DND-41 (cell line): ENCODE data around the gene SLC6A1.

Experiments
- EZH2 ChIP-seq: IDR thresholded peaks from 3 replicates; pipeline ENCODE4 v1.6.1; 2012; ENCODE audit warnings: borderline replicate concordance, low read depth, mild to moderate bottlenecking, moderate library complexity, low read length, inconsistent platforms; ENCODE audit not compliant: severe bottlenecking
- TF ChIP-seq, protein P1 (sequence below): IDR thresholded peaks from 2 replicates; pipeline ENCODE4 v1.5.1; 2012; ENCODE audit warnings: borderline replicate concordance, low read length, moderate library complexity, mild to moderate bottlenecking; ENCODE audit not compliant: poor library complexity, severe bottlenecking; ENCODE audit errors: extremely low read depth

DNA sequence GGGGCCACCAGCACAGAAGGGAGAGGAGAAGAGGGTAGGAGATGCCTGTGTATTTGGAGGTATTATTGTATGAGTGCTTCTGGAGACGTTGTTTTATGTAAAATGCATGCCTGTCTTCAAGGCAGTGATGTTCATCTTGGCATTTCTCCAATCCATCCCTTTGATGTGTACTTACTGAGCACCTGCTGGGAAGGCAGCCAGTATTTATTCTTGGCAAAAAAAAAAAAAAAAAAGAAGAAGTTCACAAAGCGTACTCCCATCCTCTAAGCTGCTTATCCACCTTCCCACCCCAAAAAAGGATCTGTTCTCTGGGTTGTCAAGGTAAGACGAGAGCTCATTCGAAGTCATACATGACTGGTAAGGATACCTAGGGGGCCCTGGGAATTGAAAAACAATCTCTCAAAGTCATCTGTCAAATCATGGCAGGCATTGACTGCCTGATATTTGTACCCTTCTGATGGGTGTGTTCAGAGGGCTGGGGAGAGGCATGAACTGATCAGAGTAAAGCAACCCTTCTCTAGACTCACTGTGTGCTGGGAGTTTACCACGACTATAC lies 30.0 kb upstream of the SLC6A1 start:
- TF ChIP-seq, protein P1, sequence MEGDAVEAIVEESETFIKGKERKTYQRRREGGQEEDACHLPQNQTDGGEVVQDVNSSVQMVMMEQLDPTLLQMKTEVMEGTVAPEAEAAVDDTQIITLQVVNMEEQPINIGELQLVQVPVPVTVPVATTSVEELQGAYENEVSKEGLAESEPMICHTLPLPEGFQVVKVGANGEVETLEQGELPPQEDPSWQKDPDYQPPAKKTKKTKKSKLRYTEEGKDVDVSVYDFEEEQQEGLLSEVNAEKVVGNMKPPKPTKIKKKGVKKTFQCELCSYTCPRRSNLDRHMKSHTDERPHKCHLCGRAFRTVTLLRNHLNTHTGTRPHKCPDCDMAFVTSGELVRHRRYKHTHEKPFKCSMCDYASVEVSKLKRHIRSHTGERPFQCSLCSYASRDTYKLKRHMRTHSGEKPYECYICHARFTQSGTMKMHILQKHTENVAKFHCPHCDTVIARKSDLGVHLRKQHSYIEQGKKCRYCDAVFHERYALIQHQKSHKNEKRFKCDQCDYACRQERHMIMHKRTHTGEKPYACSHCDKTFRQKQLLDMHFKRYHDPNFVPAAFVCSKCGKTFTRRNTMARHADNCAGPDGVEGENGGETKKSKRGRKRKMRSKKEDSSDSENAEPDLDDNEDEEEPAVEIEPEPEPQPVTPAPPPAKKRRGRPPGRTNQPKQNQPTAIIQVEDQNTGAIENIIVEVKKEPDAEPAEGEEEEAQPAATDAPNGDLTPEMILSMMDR: no peak
- no peak for TF ChIP-seq EZH2
